ENCODE measurements around the gene LINC00237. TPM values are rescaled to one million over a fixed set of nuclear protein-coding genes. Genes with fewer than 3 reads are reported as not detected.

Gene LINC00237
- total RNA-seq, 2 experiments from 2014 or later = not detected

- Mint-ChIP-seq H3K27ac (no peak overlapping the region), H3K27me3 (peaks cover 40% of the 10 kb centered on the region), H3K9me3 (no peaks in the 10 kb centered on the region), H3K4me1 (peaks cover 4% of the 10 kb centered on the region), H3K4me3 (no peak overlapping the region), H3K36me3 (ENCODE audit: low read depth) (no peaks in the 10 kb centered on the region)
- CTCF ChIA-PET = no interaction called here
- POLR2A ChIA-PET = no interaction called here
- DNase-seq = no peak
Measured at GRCh38 chr20:21117521-21117920, 11.4 kb upstream of the LINC00237 start.

- Mint-ChIP-seq H3K27ac (no peak overlapping the region), H3K9me3 (no peaks in the 10 kb centered on the region), H3K4me1 (peaks cover 4% of the 10 kb centered on the region), H3K27me3 (peaks cover 60% of the 10 kb centered on the region), H3K36me3 (ENCODE audit: low read depth) (no peaks in the 10 kb centered on the region), H3K4me3 (no peak overlapping the region)
- DNase-seq = no peak
- ChIA-PET CTCF (interaction anchor here (0.8 to 1.1 kb wide), 3 partner anchors 11 to 397 kb away, joined by 3 read pairs; partner anchors contain the start of gene KIZ), POLR2A (no interaction called here)
Measured at GRCh38 chr20:21114584-21114983, 8.4 kb upstream of the LINC00237 start.

GRCh38 chr20:21113697-21114096, 7.5 kb upstream of the LINC00237 start:
- DNase-seq = no peak
- Mint-ChIP-seq H3K4me1 (peaks cover 4% of the 10 kb centered on the region), H3K4me3 (no peak overlapping the region), H3K27me3 (peaks cover 63% of the 10 kb centered on the region), H3K27ac (no peak overlapping the region), H3K9me3 (no peaks in the 10 kb centered on the region), H3K36me3 (ENCODE audit: low read depth) (no peaks in the 10 kb centered on the region)
- POLR2A ChIA-PET = no interaction called here
- CTCF ChIA-PET = no interaction called here

GRCh38 chr20:21111416-21111815, 5.3 kb upstream of the LINC00237 start:
- H3K9me3 Mint-ChIP-seq = no peaks in the 10 kb centered on the region
- CTCF ChIA-PET = interaction anchor here (0.6 kb wide), 1 partner anchor 34 kb away, joined by 3 read pairs; no protein-coding TSS in a partner anchor
- POLR2A ChIA-PET = no interaction called here
- peaks cover 74% of the 10 kb centered on the region for H3K27me3 Mint-ChIP-seq
- no peaks in the 10 kb centered on the region for H3K36me3 Mint-ChIP-seq (ENCODE audit: low read depth)
- no peak for DNase-seq
- H3K27ac Mint-ChIP-seq = no peak overlapping the region
- H3K4me3 Mint-ChIP-seq = no peak overlapping the region
- peaks cover 4% of the 10 kb centered on the region for H3K4me1 Mint-ChIP-seq

- DNase-seq = no peak
- H3K9me3 Mint-ChIP-seq = no peaks in the 10 kb centered on the region
- H3K4me3 Mint-ChIP-seq = no peak overlapping the region
- H3K4me1 Mint-ChIP-seq = peaks cover 6% of the 10 kb centered on the region
- H3K27me3 Mint-ChIP-seq = peaks cover 75% of the 10 kb centered on the region
- CTCF ChIA-PET = no interaction called here
- H3K27ac Mint-ChIP-seq = peak overlapping the region; percentile 6
- POLR2A ChIA-PET = no interaction called here
- H3K36me3 Mint-ChIP-seq (ENCODE audit: low read depth) = no peaks in the 10 kb centered on the region
Measured at GRCh38 chr20:21110811-21111210, 4.7 kb upstream of the LINC00237 start.

- DNase-seq = no peak
- CTCF ChIA-PET = no interaction called here
- H3K4me1 Mint-ChIP-seq = peaks cover 9% of the 10 kb centered on the region
- no peaks in the 10 kb centered on the region for H3K9me3 Mint-ChIP-seq
- POLR2A ChIA-PET = interaction anchor here (0.5 kb wide), 1 partner anchor 110 kb away, joined by 3 read pairs; no protein-coding TSS in a partner anchor
- H3K27ac Mint-ChIP-seq = no peak overlapping the region
- no peaks in the 10 kb centered on the region for H3K36me3 Mint-ChIP-seq (ENCODE audit: low read depth)
- peaks cover 80% of the 10 kb centered on the region for H3K27me3 Mint-ChIP-seq
- H3K4me3 Mint-ChIP-seq = no peak overlapping the region
Measured at GRCh38 chr20:21109144-21109543, 3.0 kb upstream of the LINC00237 start.

GRCh38 chr20:21105429-21106170, 558 bp downstream of the LINC00237 start:
- DNase-seq = no peak
- H3K27ac Mint-ChIP-seq = no peak overlapping the region
- peaks cover 82% of the 10 kb centered on the region for H3K27me3 Mint-ChIP-seq
- H3K4me3 Mint-ChIP-seq = peak overlapping the region; percentile 16
- H3K9me3 Mint-ChIP-seq = no peaks in the 10 kb centered on the region
- CTCF ChIA-PET = interaction anchor here (0.6 to 1.0 kb wide), 3 partner anchors 23 to 400 kb away, joined by 3 read pairs; no protein-coding TSS in a partner anchor
- peaks cover 3% of the 10 kb centered on the region for H3K36me3 Mint-ChIP-seq (ENCODE audit: low read depth)
- peaks cover 35% of the 10 kb centered on the region for H3K4me1 Mint-ChIP-seq
- POLR2A ChIA-PET = no interaction called here

- ChIA-PET CTCF (interaction anchor here (0.6 to 1.0 kb wide), 3 partner anchors 26 to 401 kb away, joined by 3 to 4 read pairs (median 3); no protein-coding TSS in a partner anchor), POLR2A (no interaction called here)
- Mint-ChIP-seq H3K27ac (no peak overlapping the region), H3K4me1 (peaks cover 40% of the 10 kb centered on the region), H3K4me3 (no peak overlapping the region), H3K36me3 (ENCODE audit: low read depth) (peaks cover 3% of the 10 kb centered on the region), H3K9me3 (no peaks in the 10 kb centered on the region), H3K27me3 (peaks cover 84% of the 10 kb centered on the region)
- DNase-seq = no peak
Measured at GRCh38 chr20:21104921-21105320, 1.2 kb downstream of the LINC00237 start.

GRCh38 chr20:21104466-21104761, 1.7 kb downstream of the LINC00237 start:
- Mint-ChIP-seq H3K9me3 (no peaks in the 10 kb centered on the region), H3K36me3 (ENCODE audit: low read depth) (peaks cover 3% of the 10 kb centered on the region), H3K27ac (no peak overlapping the region), H3K27me3 (peaks cover 85% of the 10 kb centered on the region), H3K4me1 (peaks cover 44% of the 10 kb centered on the region), H3K4me3 (no peak overlapping the region)
- ChIA-PET POLR2A (no interaction called here), CTCF (interaction anchor here (0.6 to 0.9 kb wide), 2 partner anchors 26 to 106 kb away, joined by 3 to 4 read pairs; no protein-coding TSS in a partner anchor)
- no peak for DNase-seq

- peaks cover 3% of the 10 kb centered on the region for H3K36me3 Mint-ChIP-seq (ENCODE audit: low read depth)
- no peak for DNase-seq
- ChIA-PET CTCF (interaction anchor here (2.8 kb wide), 1 partner anchor 402 kb away, joined by 12 read pairs; no protein-coding TSS in a partner anchor), POLR2A (no interaction called here)
- no peak overlapping the region for H3K27ac Mint-ChIP-seq
- peak overlapping the region; percentile 79 for H3K4me3 Mint-ChIP-seq
- H3K27me3 Mint-ChIP-seq = peaks cover 84% of the 10 kb centered on the region
- H3K9me3 Mint-ChIP-seq = no peaks in the 10 kb centered on the region
- H3K4me1 Mint-ChIP-seq = peaks cover 49% of the 10 kb centered on the region
Measured at GRCh38 chr20:21103582-21104465, 2.3 kb downstream of the LINC00237 start.

GRCh38 chr20:21102603-21103311, 3.4 kb downstream of the LINC00237 start:
- DNase-seq = peak; percentile 48
- H3K4me1 Mint-ChIP-seq = peaks cover 53% of the 10 kb centered on the region
- peak overlapping the region; percentile 66 for H3K27ac Mint-ChIP-seq
- H3K9me3 Mint-ChIP-seq = no peaks in the 10 kb centered on the region
- H3K36me3 Mint-ChIP-seq (ENCODE audit: low read depth) = peaks cover 3% of the 10 kb centered on the region
- peaks cover 86% of the 10 kb centered on the region for H3K27me3 Mint-ChIP-seq
- peak overlapping the region; percentile 79 for H3K4me3 Mint-ChIP-seq
- ChIA-PET POLR2A (no interaction called here), CTCF (interaction anchor here (0.7 to 2.8 kb wide), 3 partner anchors 12 to 403 kb away, joined by 3 to 12 read pairs (median 4); no protein-coding TSS in a partner anchor)

- no peak for DNase-seq
- POLR2A ChIA-PET = no interaction called here
- peaks cover 85% of the 10 kb centered on the region for H3K27me3 Mint-ChIP-seq
Measured at GRCh38 chr20:21101932-21102575, 4.1 kb downstream of the LINC00237 start.

More at GRCh38 chr20:21101932-21102575, 4.1 kb downstream of the LINC00237 start:
- CTCF ChIA-PET = interaction anchor here (0.5 to 2.8 kb wide), 5 partner anchors 13 to 461 kb away, joined by 3 to 12 read pairs (median 4); no protein-coding TSS in a partner anchor
- Mint-ChIP-seq H3K27ac (peak overlapping the region; percentile 74), H3K9me3 (no peaks in the 10 kb centered on the region), H3K36me3 (ENCODE audit: low read depth) (peaks cover 3% of the 10 kb centered on the region), H3K4me1 (peaks cover 53% of the 10 kb centered on the region), H3K4me3 (peak overlapping the region; percentile 79)
